GM23248 (cell line): Measurements from ENCODE around the gene PFDN6. TPM values are rescaled to one million over a fixed set of nuclear protein-coding genes. Genes with fewer than 3 reads are reported as not detected.

Experiments
- DNase-seq: peaks from one replicate; pipeline ENCODE4 v3.0.0-alpha.2; 2015
- H2AFZ ChIP-seq: fragments of 200-600 bp; sonication (generic); 2 replicates; pipeline ENCODE4 v1.6.1; 2016; ENCODE audit warnings: antibody characterized with exemption
- H3F3A ChIP-seq: fragments of 200-600 bp; sonication (generic); 2 replicates; pipeline ENCODE4 v1.6.1; 2016; ENCODE audit warnings: mild to moderate bottlenecking, antibody characterized with exemption, mixed run types; ENCODE audit not compliant: insufficient read depth
- H3K27ac ChIP-seq: fragments of 200-600 bp; sonication (generic); 2 replicates; pipeline ENCODE4 v1.5.1; 2016; ENCODE audit warnings: mild to moderate bottlenecking
- H3K27me3 ChIP-seq: fragments of 200-600 bp; sonication (generic); replicated peaks from 2 replicates; pipeline ENCODE4 v1.6.1; 2016; ENCODE audit warnings: mild to moderate bottlenecking; ENCODE audit not compliant: insufficient read depth
- H3K36me3 ChIP-seq: fragments of 200-600 bp; sonication (generic); 2 replicates; pipeline ENCODE4 v1.6.1; 2016; ENCODE audit warnings: low read depth, mild to moderate bottlenecking
- H3K4me1 ChIP-seq: fragments of 200-600 bp; sonication (generic); 2 replicates; pipeline ENCODE4 v1.6.1; 2016; ENCODE audit warnings: mild to moderate bottlenecking; ENCODE audit not compliant: insufficient read depth
- H3K4me2 ChIP-seq: fragments of 200-600 bp; sonication (generic); one replicate; pipeline ENCODE4 v1.6.1; 2016; ENCODE audit warnings: mild to moderate bottlenecking; ENCODE audit not compliant: unreplicated experiment
- H3K4me3 ChIP-seq: fragments of 200-600 bp; sonication (generic); 2 replicates; pipeline ENCODE4 v1.5.1; 2016; ENCODE audit warnings: mild to moderate bottlenecking
- H3K79me2 ChIP-seq: fragments of 200-600 bp; sonication (generic); 2 replicates; pipeline ENCODE4 v1.6.1; 2016; ENCODE audit warnings: mild to moderate bottlenecking; ENCODE audit not compliant: insufficient read depth
- H3K9ac ChIP-seq: fragments of 200-600 bp; sonication (generic); 2 replicates; pipeline ENCODE4 v1.6.1; 2016; ENCODE audit warnings: mild to moderate bottlenecking
- H3K9me2 ChIP-seq: fragments of 200-600 bp; sonication (generic); 2 replicates; pipeline ENCODE4 v1.6.1; 2016; ENCODE audit warnings: mixed run types, mild to moderate bottlenecking, moderate library complexity; ENCODE audit not compliant: insufficient read depth
- H3K9me3 ChIP-seq: fragments of 200-600 bp; sonication (generic); one replicate; pipeline ENCODE4 v1.6.1; 2017; ENCODE audit warnings: low read depth
- H4K20me1 ChIP-seq: fragments of 200-600 bp; sonication (generic); 2 replicates; pipeline ENCODE4 v1.6.0; 2016; ENCODE audit not compliant: insufficient read depth
- EZH2 ChIP-seq: fragments of 200-600 bp; sonication (generic); IDR thresholded peaks from 2 replicates; pipeline ENCODE4 v1.6.1; 2018; ENCODE audit warnings: antibody characterized with exemption, mild to moderate bottlenecking; ENCODE audit not compliant: insufficient read depth, poor library complexity, severe bottlenecking
- EZH2phosphoT487 ChIP-seq: fragments of 200-600 bp; sonication (generic); IDR thresholded peaks from 2 replicates; pipeline ENCODE4 v1.6.1; 2018; ENCODE audit warnings: antibody characterized with exemption, moderate library complexity, mild to moderate bottlenecking, low read depth; ENCODE audit not compliant: insufficient read depth
- WGBS, 2 experiments: methylation state at CpG; one replicate each; pipeline ENCODE4 v1.1.6; 2015 to 2017; ENCODE audit warnings: low lambda C conversion rate in 2 of 2, low coverage in 1 of 2; ENCODE audit errors: missing lambda C conversion rate in 2 of 2; 5-methylcytosine and 5-hydroxymethylcytosine counted together
- in situ Hi-C: fragments of 300-500 bp; cut with MboI; formaldehyde crosslinking; loops from 2 replicates; pipeline ENCODE4 v1.15.0; 2020
- polyA plus RNA-seq: library from polyadenylated mRNA; unstranded; fragments of >200 nt; fragmentation: Nextera tagmentation; extraction: Ambion mirVana; gene quantifications from 2 replicates; pipeline ENCODE4 v1.2.1, GENCODE V29; 2016
- total RNA-seq: library from RNA; depleted of rRNA; stranded (reverse); fragments of >200 nt; shearing (Covaris generic); gene quantifications from 2 replicates; pipeline ENCODE4 v1.2.3, GENCODE V29; 2014

PFDN6 gene
- total and polyA plus RNA-seq, 2 experiments from 2014 or later, result 7.9 to 31.9 TPM

DNA sequence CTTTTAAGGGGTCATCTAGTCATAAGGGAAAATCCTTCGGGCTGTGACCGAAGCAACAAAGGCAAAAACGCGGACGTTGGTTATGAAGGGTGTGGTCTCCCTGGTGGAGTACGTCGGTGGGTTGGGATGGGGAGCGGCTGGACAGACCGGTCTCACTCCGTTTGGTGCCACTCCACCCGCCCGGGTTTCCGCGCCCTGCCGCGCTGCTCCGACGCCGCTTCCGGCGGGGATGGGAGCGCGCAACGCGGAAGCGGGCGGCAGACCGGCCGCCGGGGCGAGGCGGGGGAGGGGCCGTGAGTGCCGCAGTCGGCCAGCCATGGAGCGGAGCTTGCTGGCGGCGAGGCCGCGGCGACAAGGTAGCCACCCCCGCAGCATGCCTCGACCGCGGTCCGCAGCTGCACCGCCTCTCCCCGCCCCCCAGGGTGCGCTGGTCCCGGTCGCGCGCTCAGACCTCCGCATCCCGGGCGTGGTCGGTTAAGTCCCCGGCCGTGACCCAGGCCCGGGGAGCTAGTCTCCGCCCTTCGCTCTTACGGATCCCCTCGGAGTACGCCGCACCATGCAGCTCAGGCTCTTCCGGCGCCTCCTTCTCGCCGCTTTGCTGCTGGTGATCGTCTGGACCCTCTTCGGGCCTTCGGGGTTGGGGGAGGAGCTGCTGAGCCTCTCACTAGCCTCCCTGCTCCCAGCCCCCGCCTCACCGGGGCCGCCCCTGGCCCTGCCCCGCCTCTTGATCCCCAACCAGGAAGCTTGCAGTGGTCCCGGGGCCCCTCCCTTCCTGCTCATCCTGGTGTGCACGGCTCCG lies 12.3 kb upstream of the PFDN6 start, which contains the start of gene B3GALT4:
Gene B3GALT4, plus strand, starts transcription at position 260 of the 799 bp plus-strand sequence. Its CDS starts 297 bp downstream, at position 557.
- H3K36me3 ChIP-seq, result peaks cover 40% of the 10 kb centered on the region

DNA sequence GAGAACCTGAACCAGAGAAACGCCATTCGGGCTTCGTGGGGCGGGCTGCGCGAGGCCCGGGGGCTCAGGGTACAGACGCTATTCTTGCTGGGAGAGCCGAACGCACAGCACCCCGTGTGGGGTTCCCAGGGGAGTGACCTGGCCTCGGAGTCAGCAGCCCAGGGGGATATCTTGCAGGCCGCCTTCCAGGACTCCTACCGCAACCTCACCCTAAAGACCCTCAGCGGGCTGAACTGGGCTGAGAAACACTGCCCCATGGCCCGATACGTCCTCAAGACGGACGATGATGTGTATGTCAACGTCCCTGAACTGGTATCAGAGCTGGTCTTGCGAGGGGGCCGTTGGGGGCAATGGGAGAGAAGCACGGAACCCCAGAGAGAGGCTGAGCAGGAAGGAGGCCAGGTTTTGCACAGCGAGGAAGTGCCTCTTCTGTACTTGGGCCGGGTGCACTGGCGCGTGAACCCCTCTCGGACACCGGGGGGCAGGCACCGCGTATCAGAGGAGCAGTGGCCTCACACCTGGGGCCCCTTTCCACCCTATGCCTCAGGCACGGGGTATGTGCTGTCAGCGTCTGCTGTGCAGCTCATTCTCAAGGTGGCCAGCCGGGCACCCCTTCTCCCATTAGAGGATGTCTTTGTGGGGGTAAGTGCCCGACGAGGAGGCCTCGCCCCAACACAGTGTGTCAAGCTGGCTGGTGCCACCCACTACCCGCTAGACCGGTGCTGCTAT lies 11.6 kb upstream of the PFDN6 start:
- peaks cover 4% of the 10 kb centered on the region; the same call in 1 of the 2 replicates for H4K20me1 ChIP-seq

More for the DNA sequence above, 12.3 kb upstream of the PFDN6 start, which contains the start of gene B3GALT4:
- no peaks in the 10 kb centered on the region for H3K27me3 ChIP-seq
- in situ Hi-C loops, result no loop called here
- peak within 1 kb of the TSS; percentile 88 for H3K9ac ChIP-seq
- peak within 1 kb of the TSS; percentile 98 for H3K4me2 ChIP-seq
- peak within 1 kb of the TSS; percentile 61 for H3K4me3 ChIP-seq
- peaks cover 4% of the 10 kb centered on the region; the same call in 1 of the 2 replicates for H4K20me1 ChIP-seq
- H3K4me1 ChIP-seq, result peaks cover 35% of the 10 kb centered on the region
- H3K79me2 ChIP-seq, result peaks cover 41% of the 10 kb centered on the region
- TF ChIP-seq EZH2phosphoT487 (no peak), EZH2 (no peak)
- H2AFZ ChIP-seq, result no peak within 1 kb of the TSS
- H3K27ac ChIP-seq, result peak within 1 kb of the TSS; percentile 81
- H3K9me2 ChIP-seq, result no peaks in the 10 kb centered on the region
- peak; percentile 87 for DNase-seq
- no peaks in the 10 kb centered on the region for H3K9me3 ChIP-seq
- peaks cover 63% of the 10 kb centered on the region for H3F3A ChIP-seq
- 3 to 6% methylated on average over 58 to 66 of the region's 80 CpGs for WGBS, 2 experiments

DNA sequence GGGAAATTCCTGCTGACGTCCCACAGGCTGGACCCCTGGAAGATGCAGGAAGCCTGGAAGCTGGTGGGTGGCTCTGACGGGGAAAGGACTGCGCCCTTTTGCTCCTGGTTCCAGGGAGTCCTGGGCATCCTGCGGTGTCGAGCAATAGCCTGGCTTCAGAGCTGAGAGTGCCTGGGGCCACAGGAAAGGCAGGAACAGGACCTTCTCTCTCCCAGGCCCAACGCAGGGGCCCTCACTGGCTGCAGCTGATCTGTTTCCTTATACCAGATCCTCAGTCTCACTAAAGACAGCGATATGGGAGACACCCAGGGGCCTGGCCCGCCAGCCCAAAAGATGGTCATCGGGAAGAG lies 11.0 kb upstream of the PFDN6 start:
- no peak overlapping the region for H3K4me3 ChIP-seq
- in situ Hi-C loops, result no loop called here
- no peaks in the 10 kb centered on the region for H3K9me3 ChIP-seq
- no peaks in the 10 kb centered on the region for H3K9me2 ChIP-seq
- H3K9ac ChIP-seq, result no peak overlapping the region
- H3K27me3 ChIP-seq, result no peaks in the 10 kb centered on the region
- peaks cover 37% of the 10 kb centered on the region for H3K79me2 ChIP-seq
- TF ChIP-seq EZH2phosphoT487, result no peak
- TF ChIP-seq EZH2, result no peak
- peaks cover 33% of the 10 kb centered on the region for H3K4me1 ChIP-seq
- peaks cover 4% of the 10 kb centered on the region; the same call in 1 of the 2 replicates for H4K20me1 ChIP-seq
- H2AFZ ChIP-seq, result no peak overlapping the region
- 72 to 73% methylated on average over 9 of the region's 9 CpGs for WGBS, 2 experiments
- peak; percentile 40 for DNase-seq
- peaks cover 40% of the 10 kb centered on the region for H3K36me3 ChIP-seq
- H3K4me2 ChIP-seq, result no peak overlapping the region
- no peak overlapping the region for H3K27ac ChIP-seq
- H3F3A ChIP-seq, result peaks cover 50% of the 10 kb centered on the region

More for the DNA sequence above, 11.6 kb upstream of the PFDN6 start:
- no peak for TF ChIP-seq EZH2
- no peak for TF ChIP-seq EZH2phosphoT487
- Histone ChIP-seq H3K4me2 (no peak overlapping the region), H3K9ac (peak overlapping the region; percentile 88), H3K9me2 (no peaks in the 10 kb centered on the region), H3K4me3 (peak overlapping the region; percentile 61), H3K36me3 (peaks cover 41% of the 10 kb centered on the region), H2AFZ (no peak overlapping the region), H3F3A (peaks cover 56% of the 10 kb centered on the region), H3K27ac (peak overlapping the region; percentile 40), H3K9me3 (no peaks in the 10 kb centered on the region), H3K4me1 (peaks cover 35% of the 10 kb centered on the region), H3K79me2 (peaks cover 37% of the 10 kb centered on the region), H3K27me3 (no peaks in the 10 kb centered on the region)
- 70 to 74% methylated on average over 37 to 39 of the region's 39 CpGs for WGBS, 2 experiments
- in situ Hi-C loops, result no loop called here
- DNase-seq, result peak; percentile 19

DNA sequence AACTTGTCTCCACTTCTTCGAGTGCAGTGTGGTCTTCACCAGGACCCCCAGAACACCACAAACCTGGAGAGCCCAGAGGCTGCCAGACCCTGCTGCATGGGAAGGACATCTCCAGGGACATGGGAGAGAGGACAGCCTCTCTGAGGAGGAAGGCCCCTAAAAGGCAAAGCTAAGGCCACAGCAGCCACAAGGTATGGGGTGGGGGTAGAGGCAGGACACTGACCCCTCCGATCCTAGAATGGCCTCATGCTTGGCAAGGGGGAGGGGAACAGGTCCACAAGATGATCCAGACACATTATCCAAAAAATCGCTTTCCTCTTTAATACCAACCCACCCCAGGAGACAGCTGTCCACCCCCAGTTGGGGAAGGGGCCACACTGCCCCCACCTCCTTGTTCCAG lies 10.6 kb upstream of the PFDN6 start:
- Histone ChIP-seq H3K4me2 (no peak overlapping the region), H3K79me2 (peaks cover 37% of the 10 kb centered on the region), H3K9me2 (no peaks in the 10 kb centered on the region), H3K4me1 (peaks cover 28% of the 10 kb centered on the region), H3K4me3 (no peak overlapping the region), H2AFZ (no peak overlapping the region), H3K27ac (no peak overlapping the region), H3K9me3 (no peaks in the 10 kb centered on the region), H3K36me3 (peaks cover 40% of the 10 kb centered on the region), H3F3A (peaks cover 46% of the 10 kb centered on the region), H3K27me3 (no peaks in the 10 kb centered on the region), H3K9ac (no peak overlapping the region), H4K20me1 (peaks cover 3% of the 10 kb centered on the region; the same call in 1 of the 2 replicates)
- TF ChIP-seq EZH2 (no peak), EZH2phosphoT487 (no peak)
- WGBS, 2 experiments, result 92% methylated on average over 3 of the region's 3 CpGs
- no peak for DNase-seq
- in situ Hi-C loops, result no loop called here
